ENCODE measurements around the gene TNS3.

- TF ChIP-seq POLR2A (IDR thresholded peaks at IDR 0.05) (no peak), CTCF (IDR thresholded peaks at IDR 0.05) (no peak)
Measured at GRCh38 chr7:47513741-47514241, 68.1 kb downstream of the TNS3 start.
